Fibroblast of lung (primary cell): Measurements from ENCODE around the gene CENPP.

Experiments used
- EZH2 ChIP-seq: IDR thresholded peaks from 2 replicates; pipeline ENCODE4 v1.5.1; 2012; ENCODE audit warnings: low read length, control low read depth, mild to moderate bottlenecking; ENCODE audit errors: missing control alignments
- TF ChIP-seq, protein P1 (sequence below), 2 donors: IDR thresholded peaks in 1 of 2; conservative IDR thresholded peaks in 1 of 2; 1 replicate in 1 of 2; 2 replicates in 1 of 2; pipeline ENCODE4 v1.5.1; 2011 to 2012; ENCODE audit warnings: low read length in 2 of 2, control low read depth in 1 of 2, inconsistent platforms in 1 of 2, low read depth in 1 of 2, mild to moderate bottlenecking in 1 of 2

DNA sequence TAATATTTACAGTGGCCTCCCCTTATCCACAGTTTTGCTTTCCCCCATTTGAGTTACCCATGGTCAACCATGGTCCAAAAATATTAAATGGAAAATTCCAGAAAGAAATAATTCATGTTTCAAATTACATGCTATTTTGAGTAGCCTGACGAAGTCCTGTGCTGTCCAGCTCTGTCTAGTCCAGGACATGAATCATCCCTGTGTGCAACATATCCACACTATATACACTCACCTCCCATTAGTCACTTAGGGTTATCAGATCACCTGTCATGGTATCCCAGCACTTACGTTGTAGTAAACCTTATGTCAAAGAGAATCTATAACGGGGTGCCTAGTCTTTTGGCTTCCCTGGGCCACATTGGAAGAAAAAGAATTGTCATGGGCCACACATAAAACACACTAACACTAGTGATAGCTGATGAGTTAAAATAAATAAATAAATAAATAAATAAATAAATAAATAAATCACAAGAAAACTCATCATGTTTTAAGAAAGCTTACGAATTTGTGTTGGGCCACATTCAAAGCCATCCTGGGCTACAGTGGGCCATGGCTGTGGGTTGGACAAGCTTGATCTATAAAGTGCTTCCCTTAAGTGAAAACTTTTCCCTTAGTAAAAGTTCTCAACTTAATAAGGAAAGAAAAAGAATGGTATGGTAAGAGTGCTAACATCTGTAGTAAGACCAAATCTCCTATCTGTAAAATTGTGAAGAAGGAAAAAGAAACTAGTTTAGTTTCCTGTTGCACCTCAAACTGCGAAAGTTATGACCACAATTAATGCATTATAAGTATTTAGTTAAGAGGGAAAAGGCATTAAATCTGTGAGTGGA, 114.4 kb downstream of the CENPP start:
- TF ChIP-seq EZH2 = no peak
- TF ChIP-seq, protein P1, sequence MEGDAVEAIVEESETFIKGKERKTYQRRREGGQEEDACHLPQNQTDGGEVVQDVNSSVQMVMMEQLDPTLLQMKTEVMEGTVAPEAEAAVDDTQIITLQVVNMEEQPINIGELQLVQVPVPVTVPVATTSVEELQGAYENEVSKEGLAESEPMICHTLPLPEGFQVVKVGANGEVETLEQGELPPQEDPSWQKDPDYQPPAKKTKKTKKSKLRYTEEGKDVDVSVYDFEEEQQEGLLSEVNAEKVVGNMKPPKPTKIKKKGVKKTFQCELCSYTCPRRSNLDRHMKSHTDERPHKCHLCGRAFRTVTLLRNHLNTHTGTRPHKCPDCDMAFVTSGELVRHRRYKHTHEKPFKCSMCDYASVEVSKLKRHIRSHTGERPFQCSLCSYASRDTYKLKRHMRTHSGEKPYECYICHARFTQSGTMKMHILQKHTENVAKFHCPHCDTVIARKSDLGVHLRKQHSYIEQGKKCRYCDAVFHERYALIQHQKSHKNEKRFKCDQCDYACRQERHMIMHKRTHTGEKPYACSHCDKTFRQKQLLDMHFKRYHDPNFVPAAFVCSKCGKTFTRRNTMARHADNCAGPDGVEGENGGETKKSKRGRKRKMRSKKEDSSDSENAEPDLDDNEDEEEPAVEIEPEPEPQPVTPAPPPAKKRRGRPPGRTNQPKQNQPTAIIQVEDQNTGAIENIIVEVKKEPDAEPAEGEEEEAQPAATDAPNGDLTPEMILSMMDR (conservative IDR thresholded peaks at IDR 0.05 in 1 of 2, IDR thresholded peaks at IDR 0.05 in 1 of 2; ENCODE audit: low read depth in 1 of 2, low read length in 2 of 2) = no peak
